ENCODE measurements around the gene ARL15.
A peak's percentile ranks its signal among the peaks of the same experiment; 100 is the strongest.

The ARL15 gene

DNA sequence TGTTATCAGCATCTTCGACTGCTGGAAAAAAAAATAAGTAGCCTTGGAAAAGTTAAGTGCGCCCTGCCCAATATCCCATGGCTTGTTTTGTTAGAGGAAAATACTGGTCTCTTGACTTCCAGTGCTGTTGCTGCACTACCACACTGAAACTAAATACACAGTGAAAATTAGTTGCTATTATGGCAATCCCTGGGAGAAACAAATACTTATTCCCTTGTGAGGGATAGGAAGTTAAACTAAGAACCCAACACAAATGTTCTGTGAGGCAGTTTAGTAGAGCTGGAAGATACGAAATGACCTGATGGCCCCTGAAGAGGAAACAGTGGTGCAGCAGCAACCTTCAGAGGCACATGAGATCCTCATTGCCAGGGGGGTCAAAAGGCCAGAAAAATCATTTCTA, 164.0 kb downstream of the ARL15 start:
- DNase-seq, result no peak

DNA sequence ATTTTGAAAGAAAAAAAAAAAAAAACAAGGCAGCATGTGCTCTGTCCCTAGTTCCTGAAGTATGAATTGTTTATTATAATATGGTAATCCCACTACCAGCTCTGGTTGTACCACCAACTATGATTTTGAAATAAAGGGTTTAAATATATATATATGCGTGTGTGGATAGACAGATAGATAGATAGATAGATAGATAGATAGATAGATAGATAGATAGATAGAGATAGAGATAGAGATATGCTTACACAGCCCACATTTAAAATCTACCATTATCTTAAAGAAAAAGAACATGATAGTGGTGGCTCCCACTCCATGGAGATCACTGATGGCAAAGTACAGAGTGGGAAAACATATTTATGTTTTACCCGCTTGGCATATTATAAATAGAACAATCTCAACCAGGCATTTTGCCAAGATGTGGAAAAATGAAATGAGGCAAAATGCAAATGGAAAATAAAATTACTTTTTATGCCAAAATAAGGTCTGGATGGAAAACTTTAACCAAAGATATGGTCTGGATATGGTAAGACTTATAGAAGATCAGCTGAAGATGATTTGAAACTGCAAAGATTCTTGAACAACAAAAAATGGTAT, 170.0 kb downstream of the ARL15 start:
- no peak for DNase-seq

DNA sequence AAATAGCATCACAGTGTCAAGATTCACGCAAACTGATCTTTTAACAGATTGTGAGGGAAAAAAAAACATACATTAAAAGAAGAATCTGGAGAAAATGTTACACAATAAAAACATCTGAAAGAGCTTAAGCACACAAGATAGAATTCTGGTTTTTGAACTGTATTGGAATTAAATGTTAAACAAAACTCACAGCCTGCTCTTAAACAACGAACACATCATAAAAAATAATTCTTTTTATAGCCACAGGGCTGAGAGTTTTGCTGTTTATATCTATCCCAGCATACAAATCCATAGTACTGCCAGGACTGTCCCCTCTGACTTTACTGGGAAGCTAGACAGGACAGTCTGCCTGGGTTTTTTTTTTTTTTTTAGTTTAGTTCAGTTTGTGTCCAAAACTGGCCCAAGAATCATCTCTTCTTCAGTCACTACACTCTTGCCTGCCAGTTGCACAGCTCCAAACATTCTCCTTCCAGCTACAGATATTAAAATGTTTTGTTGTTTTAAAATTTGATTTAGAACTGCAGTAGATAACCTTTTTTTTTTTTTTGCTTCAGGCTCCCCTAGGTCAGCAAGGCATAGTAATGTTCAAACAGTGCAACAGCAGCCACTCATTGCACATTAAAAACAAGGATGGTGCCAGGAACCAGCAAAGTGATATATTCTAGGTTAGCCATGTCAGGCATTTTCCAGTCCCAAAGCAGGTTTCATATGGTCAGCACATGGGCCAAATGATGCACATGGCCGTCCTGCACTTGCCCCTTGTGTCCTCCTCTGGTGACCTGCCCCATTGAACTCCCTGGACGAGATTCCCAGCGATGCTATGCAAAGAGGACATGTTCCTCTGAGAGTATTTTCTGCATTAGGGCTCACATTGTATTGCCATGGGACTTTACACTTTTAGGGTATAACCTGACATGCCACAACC, 173.6 kb downstream of the ARL15 start:
- DNase-seq, result no peak

DNA sequence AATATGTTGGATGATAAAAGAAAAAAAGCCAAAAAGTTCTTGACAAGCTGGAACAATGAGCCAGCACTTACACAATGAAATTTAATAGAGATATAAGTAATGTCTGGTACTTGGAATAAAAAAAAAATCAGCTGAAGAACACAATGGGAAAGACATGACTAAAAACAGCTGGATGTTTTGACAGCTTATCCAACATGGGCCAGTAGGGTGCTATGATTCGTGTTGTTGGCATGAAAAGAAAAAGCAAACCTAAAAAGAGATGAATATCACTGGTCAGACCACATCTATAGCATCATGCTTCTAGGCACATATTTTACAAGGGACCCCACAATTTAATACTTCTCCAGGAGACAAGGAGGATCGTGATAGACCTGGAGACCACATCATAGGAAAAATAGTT, 175.3 kb downstream of the ARL15 start:
- DNase-seq, result no peak

DNA sequence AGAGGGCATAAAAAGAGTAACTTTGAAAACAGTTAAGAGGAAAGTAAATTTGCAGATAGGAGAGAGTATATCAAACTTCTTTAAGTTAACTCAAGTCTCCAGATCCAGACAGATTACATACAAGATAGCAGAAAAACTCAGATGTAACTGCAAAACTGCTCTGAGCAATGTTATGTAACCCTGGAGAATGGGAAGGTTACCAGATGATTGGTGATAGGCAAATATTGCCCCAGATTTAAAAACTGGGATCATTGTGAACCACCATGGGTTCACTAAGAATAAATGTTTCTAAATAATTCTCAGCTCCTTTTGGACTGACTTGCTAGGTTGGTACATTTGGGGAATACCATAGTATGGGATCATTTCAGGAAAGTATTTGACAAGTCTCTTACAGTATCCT, 176.5 kb downstream of the ARL15 start:
- DNase-seq, result no peak

DNA sequence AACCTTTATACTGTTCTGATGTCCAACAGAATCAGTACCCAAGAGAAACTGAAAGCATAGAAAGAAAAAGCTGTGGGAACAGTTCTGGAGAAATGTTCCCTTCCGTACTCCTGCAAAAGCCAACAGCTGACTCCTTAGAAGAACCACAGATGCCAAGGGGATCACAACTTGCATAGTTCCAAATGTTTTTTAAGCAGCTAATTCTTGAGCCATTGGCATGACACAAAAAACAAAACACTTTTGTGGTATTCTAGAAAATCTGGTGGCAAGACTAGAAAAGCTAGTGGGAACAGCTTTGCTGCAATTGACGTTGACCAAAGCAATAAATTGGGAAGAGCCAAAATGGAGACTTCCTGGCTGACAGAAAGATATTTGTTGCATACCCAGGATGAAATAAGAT, 189.9 kb downstream of the ARL15 start:
- DNase-seq, result no peak

DNA sequence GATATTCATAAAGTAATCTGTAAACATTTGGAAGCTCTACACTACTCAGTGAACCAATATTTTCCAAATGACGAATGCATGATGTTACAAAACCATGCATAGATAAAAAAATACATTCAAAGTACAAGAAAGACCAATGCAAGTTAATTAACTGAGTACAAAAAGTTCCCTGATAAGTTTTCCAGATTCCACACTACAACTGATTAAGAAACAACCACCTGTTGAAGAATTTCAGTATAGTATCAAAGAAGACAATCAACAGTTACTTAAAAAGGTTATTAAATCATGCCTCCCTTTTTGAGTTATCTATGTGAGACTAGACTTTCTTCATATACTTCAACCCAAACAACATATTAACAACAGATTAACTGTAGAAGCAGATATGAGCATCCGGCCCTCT, 192.4 kb downstream of the ARL15 start:
- no peak for DNase-seq

DNA sequence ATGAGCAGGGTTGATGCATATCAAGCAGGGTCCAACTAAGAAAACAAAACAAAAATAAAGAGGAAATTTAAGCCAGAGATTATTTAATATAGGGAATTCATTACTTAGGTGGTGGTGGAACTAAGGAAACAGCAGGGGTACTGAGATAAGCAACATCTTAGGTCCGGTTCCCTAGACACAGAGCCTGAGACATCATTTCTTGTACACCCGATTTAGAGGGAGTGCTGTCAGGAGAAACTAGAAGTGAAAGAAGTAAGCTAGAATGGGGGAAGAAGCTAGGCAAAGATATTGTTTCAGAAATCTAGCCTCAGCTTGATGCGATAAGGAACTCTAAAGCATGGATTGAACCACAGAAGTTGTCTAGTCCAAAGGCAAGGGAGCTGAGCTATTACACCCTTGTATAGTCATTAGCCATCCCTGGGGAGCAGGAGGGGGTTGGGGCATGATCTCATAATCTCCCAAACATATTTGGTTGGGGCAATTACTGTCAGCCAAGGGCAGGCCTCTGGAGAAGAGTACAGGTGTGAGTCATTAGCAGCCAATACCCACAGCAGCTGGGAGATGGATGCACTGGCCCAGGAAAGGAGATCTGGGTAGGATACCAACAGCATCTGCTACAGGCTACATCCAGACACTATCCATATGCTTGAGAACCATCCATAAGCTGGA, 194.5 kb downstream of the ARL15 start:
- no peak for DNase-seq

DNA sequence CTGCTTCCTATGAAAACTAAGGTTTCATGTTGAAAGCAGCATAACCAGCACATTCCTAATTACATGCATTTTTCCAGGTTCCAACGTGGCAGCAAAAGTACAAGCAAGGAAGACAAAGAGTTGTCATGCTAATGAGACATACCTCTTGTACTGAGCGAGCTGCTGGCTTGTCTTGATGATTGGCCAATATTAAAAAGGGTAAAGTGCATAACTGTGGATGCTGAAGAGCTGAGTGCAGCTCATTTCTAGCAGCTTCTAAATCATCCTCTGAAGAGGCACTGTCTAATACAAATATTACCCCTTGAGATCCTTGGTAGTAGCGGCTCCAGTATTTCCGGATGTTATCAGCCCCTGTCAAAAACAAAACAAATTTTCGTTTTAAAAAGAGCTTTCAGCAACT, 197.3 kb downstream of the ARL15 start:
- DNase-seq, result no peak

DNA sequence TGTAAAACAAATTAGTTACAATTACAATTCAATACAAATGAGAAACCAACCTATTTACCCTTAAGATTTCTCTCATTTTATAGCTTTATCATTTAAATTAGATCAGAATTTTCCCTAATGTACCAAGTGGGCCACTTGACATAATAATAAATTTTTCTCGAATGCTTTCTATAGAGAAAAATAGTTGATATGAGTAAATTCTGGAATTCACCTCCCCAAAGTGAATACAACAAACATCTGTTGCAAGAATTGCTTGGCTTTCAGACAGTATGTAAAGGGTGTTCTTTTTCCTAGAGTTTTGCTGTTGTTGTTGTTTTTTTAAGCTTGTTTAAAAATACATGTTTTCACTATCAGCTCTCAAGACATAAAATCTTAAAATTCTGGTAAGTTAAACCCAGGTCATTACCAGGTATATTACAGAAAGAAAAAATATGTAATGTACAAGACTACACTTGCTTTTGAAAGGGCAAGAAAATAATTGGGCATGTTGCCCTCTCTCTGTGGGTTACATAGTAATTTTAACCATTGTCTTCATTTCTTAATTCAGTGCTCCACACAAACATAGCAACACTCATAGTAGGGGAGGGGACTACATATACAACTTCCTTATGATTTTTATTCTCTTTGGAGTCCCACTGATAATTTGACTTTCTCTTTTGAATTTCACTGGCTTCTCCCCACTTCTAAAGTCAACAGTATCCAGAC, 200.6 kb downstream of the ARL15 start:
- DNase-seq, result no peak

DNA sequence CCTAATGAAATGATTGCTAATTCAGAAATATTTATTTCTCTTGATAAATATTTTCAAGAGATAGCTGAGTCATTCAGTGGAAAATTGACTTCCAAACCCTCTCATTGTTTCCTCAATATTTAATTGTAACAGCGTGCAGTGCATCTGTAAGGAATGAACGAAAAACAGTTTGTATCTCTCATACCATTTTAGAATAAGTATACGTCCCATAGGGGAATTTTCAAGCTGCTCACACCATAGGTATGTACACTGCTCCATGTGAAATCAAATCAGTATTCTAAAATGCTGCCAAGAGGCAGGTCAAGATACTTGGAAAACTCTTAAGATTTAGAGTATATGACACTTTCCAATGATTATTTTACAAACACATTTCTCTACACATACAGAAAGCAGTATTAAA, 202.2 kb downstream of the ARL15 start:
- no peak for DNase-seq

DNA sequence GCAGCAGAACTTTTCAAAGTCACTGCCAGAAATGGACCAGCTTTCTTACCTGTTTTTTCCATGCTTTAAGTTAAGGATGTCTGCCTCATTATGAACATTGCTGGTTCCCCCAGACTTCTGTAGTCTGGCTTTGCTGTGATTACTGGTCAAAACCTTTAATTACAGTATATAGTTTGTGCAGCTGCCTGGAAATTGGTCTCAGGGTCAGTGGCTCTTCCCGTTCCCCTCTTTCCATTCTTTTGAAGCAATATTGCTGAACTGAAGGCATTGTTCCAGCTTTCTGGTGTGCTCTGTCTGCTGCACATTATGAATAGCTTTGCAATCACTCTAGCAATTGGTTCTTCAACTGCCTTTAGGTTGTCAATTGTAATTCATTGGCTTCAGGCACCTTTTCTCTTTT, 206.5 kb downstream of the ARL15 start:
- DNase-seq, result no peak

DNA sequence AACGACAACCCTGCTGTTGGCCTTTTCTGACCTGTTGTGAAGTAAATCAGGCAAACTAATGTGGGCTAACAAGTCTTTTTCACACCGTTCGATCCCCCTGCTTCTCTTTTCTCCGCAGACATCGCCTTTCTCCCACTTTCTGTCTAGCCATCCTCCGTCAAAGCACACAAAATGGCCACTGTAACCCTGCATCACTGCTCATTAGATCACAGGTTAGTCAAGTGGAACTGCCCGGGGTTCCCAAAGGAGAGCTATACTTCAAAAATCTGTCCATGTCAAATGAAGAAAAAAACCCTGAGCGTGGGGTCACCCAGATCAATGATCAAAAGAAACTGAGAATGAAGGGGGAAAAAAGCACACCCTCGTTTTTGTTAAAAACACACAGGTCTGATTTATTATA, 212.1 kb downstream of the ARL15 start:
- no peak for DNase-seq

DNA sequence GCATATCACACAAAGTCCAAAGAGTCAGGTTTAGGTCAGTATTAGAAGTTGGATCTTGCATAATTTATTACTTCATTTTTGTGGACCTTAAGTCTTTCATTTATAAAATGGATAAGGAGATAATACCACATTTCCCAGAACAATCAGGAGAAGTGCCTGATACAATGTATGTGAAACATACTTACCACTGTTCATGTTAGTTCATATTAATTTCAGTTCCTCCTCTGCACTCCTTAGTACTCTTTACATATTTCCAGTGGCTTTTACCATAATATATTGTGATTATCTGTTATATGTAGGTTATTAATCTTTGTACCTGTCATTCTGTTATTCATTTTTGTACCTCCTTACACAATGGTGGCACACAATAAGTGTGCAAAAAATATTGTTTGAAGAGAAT, 214.4 kb downstream of the ARL15 start:
- DNase-seq, result no peak

DNA sequence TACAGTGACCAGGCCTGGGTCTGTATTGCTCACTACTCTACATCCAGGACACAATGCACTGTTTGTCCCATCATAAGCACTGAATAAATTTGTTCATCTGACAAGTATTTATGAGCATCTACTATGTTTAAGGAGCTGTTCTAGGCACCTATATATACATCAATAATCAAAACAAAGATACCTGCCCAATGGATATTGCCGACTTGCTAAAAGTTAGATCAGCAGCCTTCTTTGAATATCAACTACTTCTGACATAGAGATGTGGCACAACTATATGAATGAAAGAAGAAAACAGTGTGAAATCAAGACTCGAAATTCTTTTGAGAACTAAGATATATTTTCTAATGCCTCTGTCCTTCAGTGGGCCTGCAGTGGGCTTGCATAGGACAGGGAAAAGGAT, 215.7 kb downstream of the ARL15 start:
- no peak for DNase-seq

DNA sequence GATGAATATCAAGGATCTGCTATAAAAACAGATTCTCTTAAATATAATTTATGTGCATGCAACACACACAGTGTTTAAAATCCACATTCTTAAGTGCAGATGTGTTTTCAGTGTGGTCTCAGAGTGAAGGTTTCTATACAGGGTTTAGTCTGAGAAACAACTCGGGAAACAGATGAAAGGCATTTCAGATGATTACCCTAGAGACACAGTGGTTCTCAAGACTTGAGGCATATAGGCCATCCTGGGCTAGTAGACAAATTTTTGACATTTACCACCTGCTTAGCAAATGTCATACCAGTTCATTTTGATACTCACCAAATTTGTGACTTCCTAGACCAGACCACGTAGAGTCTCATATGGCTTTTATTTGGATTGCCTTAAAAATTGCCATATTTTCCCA, 216.5 kb downstream of the ARL15 start:
- no peak for DNase-seq

DNA sequence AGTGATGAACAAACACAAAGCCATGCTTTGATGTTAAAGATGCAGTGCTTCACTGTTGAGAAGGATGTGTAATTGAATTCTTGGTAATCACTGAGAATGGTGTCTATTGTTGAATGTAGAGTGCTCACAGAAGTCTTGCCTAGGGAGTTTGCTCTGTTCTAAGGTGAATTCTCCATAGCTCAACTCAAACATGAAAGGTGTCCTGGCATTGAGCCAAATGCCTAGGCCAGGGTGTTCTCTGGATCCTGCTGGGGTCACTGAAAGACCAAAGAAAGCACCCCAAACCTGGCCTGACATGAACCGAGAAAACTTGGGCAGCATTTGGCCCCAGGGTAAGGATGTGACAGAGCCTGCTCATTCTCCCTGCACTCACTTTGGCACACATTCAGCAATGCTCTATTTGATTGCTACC, 217.3 kb downstream of the ARL15 start:
- no peak for DNase-seq

DNA sequence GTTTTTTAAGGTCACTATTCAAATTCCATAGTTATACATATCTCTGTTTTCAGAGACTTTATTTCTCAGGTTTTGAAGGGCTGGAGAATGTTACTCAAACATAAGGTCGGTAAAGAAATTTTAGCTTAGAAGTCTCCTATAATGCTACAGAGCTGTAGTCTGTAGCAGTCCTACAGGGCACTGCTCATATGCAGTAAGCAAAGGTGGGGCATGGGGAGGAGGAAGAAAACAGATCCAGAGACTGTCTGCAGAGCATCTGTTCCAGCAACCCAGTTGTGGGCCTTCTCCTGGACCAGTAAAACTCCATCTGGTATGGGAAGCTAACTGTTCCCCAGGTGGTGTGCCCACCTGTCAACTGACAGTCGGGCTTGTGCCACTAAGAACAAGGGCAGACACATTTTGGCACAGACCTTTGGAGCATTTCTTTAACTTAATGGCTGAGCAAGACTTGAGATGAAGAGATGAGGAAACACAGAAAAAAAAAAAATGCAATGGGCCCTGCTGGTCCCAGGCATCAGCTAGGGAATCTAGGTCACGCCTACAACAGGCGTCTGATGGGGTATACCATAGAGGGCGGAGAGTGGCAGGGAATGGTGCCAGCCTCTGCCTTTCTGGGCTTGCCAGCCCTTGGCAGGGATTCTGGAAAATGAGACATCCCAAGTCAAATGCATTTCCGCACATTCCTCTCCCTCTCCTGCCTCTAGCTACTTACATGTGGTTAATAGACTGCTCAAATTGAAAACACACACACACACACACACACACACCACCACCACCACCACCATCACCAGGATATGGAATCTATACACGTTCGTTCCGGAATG, 218.9 kb downstream of the ARL15 start:
- no peak for DNase-seq

DNA sequence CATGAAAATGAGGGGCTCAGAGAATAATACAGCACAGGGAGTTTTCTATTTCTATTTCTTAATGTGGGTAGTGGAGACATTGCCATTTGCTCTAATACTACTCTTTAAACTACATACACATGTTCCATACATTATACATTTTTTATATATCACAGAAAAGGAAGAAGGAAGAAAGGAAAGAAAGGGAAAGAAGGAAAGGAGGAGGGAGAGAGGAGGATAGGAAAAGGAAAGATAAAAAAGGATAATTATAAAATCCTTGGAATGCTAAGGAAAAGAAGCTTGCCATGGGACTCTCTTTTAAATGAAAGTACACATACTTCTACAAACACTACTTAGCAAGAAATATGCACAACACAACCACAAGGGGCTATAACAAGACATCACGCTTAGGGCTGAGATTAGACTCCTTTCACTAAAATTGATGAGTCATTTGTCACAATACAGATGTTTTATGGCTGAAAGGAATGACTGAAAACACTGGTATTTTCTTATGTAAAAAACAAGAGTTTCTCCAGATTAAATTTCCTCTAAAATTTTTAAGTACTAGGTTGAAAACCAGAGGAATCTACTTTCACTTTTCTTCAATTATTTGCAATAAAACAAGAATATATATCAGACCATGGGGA, 219.8 kb downstream of the ARL15 start:
- DNase-seq, result peak; percentile 56

DNA sequence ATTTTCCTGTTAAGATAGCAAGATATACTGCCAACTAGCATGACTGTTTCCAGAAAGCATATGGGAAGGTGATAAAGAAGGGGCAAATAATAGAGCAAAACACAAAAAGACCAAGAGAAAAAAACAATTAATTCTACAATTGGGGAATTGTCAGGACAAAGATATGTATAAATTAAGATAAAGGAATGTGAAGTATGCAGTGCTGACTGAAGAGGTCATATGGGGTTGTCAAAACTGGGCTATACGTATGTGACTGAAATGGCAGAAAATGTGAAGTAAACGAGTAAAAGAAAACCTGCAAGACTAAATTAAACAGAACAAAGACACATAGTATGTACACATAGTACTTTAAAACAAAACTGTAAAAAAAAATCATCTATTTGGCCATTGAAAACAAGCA, 222.3 kb downstream of the ARL15 start:
- no peak for DNase-seq

DNA sequence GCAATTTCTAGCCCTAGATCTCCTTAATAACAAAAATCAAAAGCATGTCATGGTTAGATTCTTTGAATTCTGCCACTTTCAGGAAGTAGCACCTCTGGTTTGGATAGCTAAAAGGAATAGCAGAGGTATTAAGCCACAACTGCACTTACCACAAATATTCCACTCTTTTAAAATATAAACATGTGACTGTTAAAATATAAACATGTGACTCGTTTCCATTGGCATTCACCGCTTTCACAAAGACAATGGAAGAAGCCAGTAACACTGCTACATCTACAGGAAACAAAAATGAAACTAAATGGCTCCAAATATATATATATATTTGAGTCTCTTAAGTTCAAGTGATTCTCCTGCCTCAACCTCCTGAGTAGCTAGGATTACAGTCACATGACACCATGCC, 222.9 kb downstream of the ARL15 start:
- no peak for DNase-seq

DNA sequence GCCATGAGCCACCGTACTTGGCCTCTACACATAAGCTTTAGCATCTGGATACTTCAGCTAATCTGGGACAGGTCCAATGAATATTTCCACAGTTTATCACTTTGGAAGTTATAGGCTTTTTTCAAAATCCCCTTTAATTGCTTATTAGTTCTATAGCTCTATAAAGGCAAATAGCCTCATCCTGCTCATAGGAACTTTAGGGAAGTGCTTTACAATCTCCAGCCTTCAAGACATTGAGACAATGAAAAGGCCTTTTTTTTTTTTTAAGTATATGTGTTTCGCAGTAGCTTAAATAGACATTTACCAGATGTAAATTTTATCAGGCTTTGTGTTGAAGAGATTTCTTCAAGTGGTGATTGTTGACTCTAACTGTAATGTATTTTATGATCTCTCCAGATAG, 224.2 kb downstream of the ARL15 start:
- DNase-seq, result no peak
